ENCODE results near the gene CDADC1. TPM values are rescaled to one million over a fixed set of nuclear protein-coding genes. Genes with fewer than 3 reads are reported as not detected.
A peak's percentile ranks its signal among the peaks of the same experiment; 100 is the strongest.
"Not testable (repeated sequence)": the region's sequence is repeated elsewhere in the genome, so short reads cannot be mapped to it uniquely, and the experiment has no call there.

Gene CDADC1
- total RNA-seq, 6 experiments from 2014 or later, result 2.2 to 10.1 (median 5.4) TPM

- Histone ChIP-seq H3K9me3 (no peaks in the 10 kb centered on the region), H3K27ac (peak overlapping the region in 2 of 3 donors; percentile 46 to 54), H3K4me3 (no peak overlapping the region), H3K27me3 (no peaks in the 10 kb centered on the region), H3K4me1 (peaks cover 0 to 21% (median 4%) of the 10 kb centered on the region in 4 donors), H3K36me3 (no peaks in the 10 kb centered on the region)
- 31% methylated on average over 7 of the region's 7 CpGs for WGBS (ENCODE audit: insufficient coverage, low coverage, low lambda C conversion rate, missing lambda C conversion rate)
- TF ChIP-seq POLR2A (IDR thresholded peaks at IDR 0.05) (no peak), CTCF (IDR thresholded peaks at IDR 0.05) (no peak)
- ATAC-seq, result peak; percentile 88 to 94 (median 92)
- peak in 1 of 3 donors; percentile 71 for DNase-seq
- intact Hi-C loops (cut with DNase I), result no loop called here
Measured at GRCh38 chr13:49326222-49326917, 78.6 kb downstream of the CDADC1 start.

GRCh38 chr13:49327145-49327544 is 79.4 kb downstream of the CDADC1 start:
- H3K27me3 ChIP-seq; DNase-seq; H3K4me3 ChIP-seq; H3K36me3 ChIP-seq; H3K9me3 ChIP-seq; intact Hi-C loops (cut with DNase I): not testable (repeated sequence)
- WGBS (ENCODE audit: insufficient coverage, low coverage, low lambda C conversion rate, missing lambda C conversion rate), result 45% methylated on average over 3 of the region's 3 CpGs
- peaks cover 0 to 21% (median 4%) of the 10 kb centered on the region in 4 donors for H3K4me1 ChIP-seq
- peak overlapping the region in 2 of 3 donors; percentile 46 to 54 for H3K27ac ChIP-seq
- ATAC-seq, result peak; percentile 68 to 77 (median 72)

GRCh38 chr13:49329831-49330545 is 82.3 kb downstream of the CDADC1 start:
- H3K36me3 ChIP-seq, result no peaks in the 10 kb centered on the region
- no peak for DNase-seq
- WGBS (ENCODE audit: insufficient coverage, low coverage, low lambda C conversion rate, missing lambda C conversion rate), result 80% methylated on average over 8 of the region's 8 CpGs
- no peak overlapping the region for H3K4me3 ChIP-seq
- H3K4me1 ChIP-seq, result peaks cover 0 to 21% (median 4%) of the 10 kb centered on the region in 4 donors
- H3K9me3 ChIP-seq, result no peaks in the 10 kb centered on the region
- ATAC-seq, result no peak
- no peak for TF ChIP-seq CTCF (IDR thresholded peaks at IDR 0.05)
- no peak for TF ChIP-seq POLR2A (IDR thresholded peaks at IDR 0.05)
- no peak overlapping the region for H3K27ac ChIP-seq
- intact Hi-C loops (cut with DNase I), result no loop called here
- no peaks in the 10 kb centered on the region for H3K27me3 ChIP-seq

- no peak overlapping the region for H3K4me3 ChIP-seq
- ATAC-seq (no peak), DNase-seq (no peak)
- H3K36me3 ChIP-seq, result no peaks in the 10 kb centered on the region
- H3K9me3 ChIP-seq, result no peaks in the 10 kb centered on the region
- peaks cover 0 to 21% (median 4%) of the 10 kb centered on the region in 4 donors for H3K4me1 ChIP-seq
- TF ChIP-seq POLR2A (IDR thresholded peaks at IDR 0.05) (no peak), CTCF (IDR thresholded peaks at IDR 0.05) (no peak)
- WGBS (ENCODE audit: insufficient coverage, low coverage, low lambda C conversion rate, missing lambda C conversion rate), result 81% methylated on average over 1 of the region's 1 CpG
- intact Hi-C loops (cut with DNase I), result no loop called here
- no peaks in the 10 kb centered on the region for H3K27me3 ChIP-seq
- no peak overlapping the region for H3K27ac ChIP-seq
Measured at GRCh38 chr13:49330546-49330864, 82.8 kb downstream of the CDADC1 start.

GRCh38 chr13:49336655-49337054 is 88.9 kb downstream of the CDADC1 start:
- DNase-seq (no peak), ATAC-seq (peak in 1 of 4 donors; percentile 86)
- H3K4me3 ChIP-seq, result no peak overlapping the region
- TF ChIP-seq CTCF (IDR thresholded peaks at IDR 0.05) (no peak), POLR2A (IDR thresholded peaks at IDR 0.05) (no peak)
- intact Hi-C loops (cut with DNase I), result no loop called here
- H3K27me3 ChIP-seq, result no peaks in the 10 kb centered on the region
- WGBS (ENCODE audit: insufficient coverage, low coverage, low lambda C conversion rate, missing lambda C conversion rate), result 63% methylated on average over 4 of the region's 4 CpGs
- H3K4me1 ChIP-seq, result peaks cover 0 to 5% (median 0%) of the 10 kb centered on the region in 4 donors
- no peak overlapping the region for H3K27ac ChIP-seq
- H3K36me3 ChIP-seq, result no peaks in the 10 kb centered on the region
- H3K9me3 ChIP-seq, result no peaks in the 10 kb centered on the region

Measured in right lobe of liver (tissue), 6 donors.